HFFc6 (cell line): ENCODE measurements around the gene CRTAC1. TPM values are rescaled to one million over a fixed set of nuclear protein-coding genes. Genes with fewer than 3 reads are reported as not detected.

Source experiments
- DNase-seq: peaks from one replicate; pipeline ENCODE4 v3.0.0-alpha.2; 2018
- H3K27ac Mint-ChIP-seq: 2 replicates; pipeline ENCODE4 v1.8.0; 2020; ENCODE audit warnings: mild to moderate bottlenecking, mixed read lengths
- H3K27me3 Mint-ChIP-seq: 2 replicates; pipeline ENCODE4 v1.8.0; 2021; ENCODE audit warnings: mild to moderate bottlenecking, moderate library complexity, mixed read lengths; ENCODE audit not compliant: insufficient read depth
- H3K36me3 Mint-ChIP-seq: 2 replicates; pipeline ENCODE4 v1.8.0; 2021; ENCODE audit warnings: low read depth, mixed read lengths
- H3K4me1 Mint-ChIP-seq: 2 replicates; pipeline ENCODE4 v1.8.0; 2020; ENCODE audit warnings: low read depth, mixed read lengths
- H3K4me3 Mint-ChIP-seq: 2 replicates; pipeline ENCODE4 v1.8.0; 2020; ENCODE audit warnings: mild to moderate bottlenecking, moderate library complexity, mixed read lengths
- H3K9me3 Mint-ChIP-seq: 2 replicates; pipeline ENCODE4 v1.8.0; 2020; ENCODE audit warnings: mild to moderate bottlenecking, mixed read lengths
- total RNA-seq, 6 experiments: library from RNA; stranded (reverse); fragmentation: NEBNext Ultra II Directional; extraction: Animal tissue kit (Norgen Biotek cat#: 25700); gene quantifications; 2 replicates in 1 of 6; 3 replicates in 5 of 6; pipeline ENCODE4 v1.2.3, GENCODE V29; 2021
- TF ChIP-seq, protein P1 (sequence below): fragments of 200-600 bp; sonication (generic); IDR thresholded peaks from 2 replicates; pipeline ENCODE4 v1.5.0; 2021; ENCODE audit warnings: antibody characterized with exemption, mild to moderate bottlenecking

The CRTAC1 gene
- total RNA-seq, 6 experiments from 2014 or later: not detected

DNA sequence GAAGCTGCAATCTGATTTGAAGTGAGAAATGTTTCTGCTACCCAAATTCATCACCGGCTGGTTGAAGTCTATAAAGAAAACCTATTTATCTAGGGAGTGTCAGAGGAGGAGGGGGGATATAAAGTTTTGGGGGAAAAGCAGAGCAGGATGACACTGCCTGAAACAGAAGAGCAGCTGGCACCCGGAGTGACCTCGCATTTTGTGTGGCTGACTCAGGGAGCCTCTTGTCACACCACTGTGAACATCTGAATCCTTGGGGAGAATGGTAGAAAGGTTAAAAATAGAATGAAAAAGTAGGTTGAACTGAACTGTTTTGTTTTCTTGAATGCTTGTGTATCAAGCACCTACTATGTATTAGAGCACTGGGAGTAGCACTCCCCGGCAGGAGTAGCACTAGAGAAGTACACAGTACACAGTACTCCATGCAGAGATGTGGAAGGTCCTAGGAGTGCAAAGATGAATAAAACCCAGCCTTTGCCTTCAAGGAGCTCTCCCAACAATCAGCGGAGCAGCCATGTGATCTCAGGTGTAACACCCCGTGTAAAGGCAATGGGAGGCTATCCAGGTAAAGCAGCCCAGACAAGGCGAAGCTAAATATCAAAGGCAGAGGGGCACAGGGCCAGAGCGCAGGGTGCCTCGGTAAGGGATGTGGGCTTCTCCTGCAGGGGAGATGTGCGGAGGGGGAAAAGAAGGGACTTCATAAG is 13.5 kb downstream of the CRTAC1 start:
- no peak overlapping the region for H3K4me3 Mint-ChIP-seq
- no peak for DNase-seq
- no peaks in the 10 kb centered on the region for H3K9me3 Mint-ChIP-seq
- H3K27ac Mint-ChIP-seq: no peak overlapping the region
- TF ChIP-seq, protein P1, sequence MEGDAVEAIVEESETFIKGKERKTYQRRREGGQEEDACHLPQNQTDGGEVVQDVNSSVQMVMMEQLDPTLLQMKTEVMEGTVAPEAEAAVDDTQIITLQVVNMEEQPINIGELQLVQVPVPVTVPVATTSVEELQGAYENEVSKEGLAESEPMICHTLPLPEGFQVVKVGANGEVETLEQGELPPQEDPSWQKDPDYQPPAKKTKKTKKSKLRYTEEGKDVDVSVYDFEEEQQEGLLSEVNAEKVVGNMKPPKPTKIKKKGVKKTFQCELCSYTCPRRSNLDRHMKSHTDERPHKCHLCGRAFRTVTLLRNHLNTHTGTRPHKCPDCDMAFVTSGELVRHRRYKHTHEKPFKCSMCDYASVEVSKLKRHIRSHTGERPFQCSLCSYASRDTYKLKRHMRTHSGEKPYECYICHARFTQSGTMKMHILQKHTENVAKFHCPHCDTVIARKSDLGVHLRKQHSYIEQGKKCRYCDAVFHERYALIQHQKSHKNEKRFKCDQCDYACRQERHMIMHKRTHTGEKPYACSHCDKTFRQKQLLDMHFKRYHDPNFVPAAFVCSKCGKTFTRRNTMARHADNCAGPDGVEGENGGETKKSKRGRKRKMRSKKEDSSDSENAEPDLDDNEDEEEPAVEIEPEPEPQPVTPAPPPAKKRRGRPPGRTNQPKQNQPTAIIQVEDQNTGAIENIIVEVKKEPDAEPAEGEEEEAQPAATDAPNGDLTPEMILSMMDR: no peak
- H3K27me3 Mint-ChIP-seq: peaks cover 32% of the 10 kb centered on the region
- no peaks in the 10 kb centered on the region for H3K4me1 Mint-ChIP-seq
- no peaks in the 10 kb centered on the region for H3K36me3 Mint-ChIP-seq

DNA sequence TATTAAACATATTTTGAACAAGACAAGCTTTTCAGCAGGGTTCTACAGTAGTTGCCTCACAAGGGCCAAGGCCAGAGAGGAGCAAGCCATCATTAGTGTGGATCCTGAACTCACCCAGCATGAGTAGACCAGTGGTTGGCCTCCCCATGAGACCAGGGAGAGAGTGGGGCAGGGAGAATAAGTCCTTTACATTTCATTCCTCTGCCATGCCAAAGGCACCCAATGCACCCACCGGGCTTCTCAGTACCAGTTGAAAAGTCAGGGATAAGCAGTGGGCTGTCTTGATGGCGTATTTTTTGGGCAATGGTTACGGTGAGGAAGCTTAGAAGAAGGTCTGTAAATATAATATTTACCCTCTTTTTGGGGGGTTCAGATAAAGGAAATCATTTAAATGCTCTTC is 16.6 kb downstream of the CRTAC1 start:
- Mint-ChIP-seq H3K9me3 (no peaks in the 10 kb centered on the region), H3K4me3 (no peak overlapping the region), H3K4me1 (no peaks in the 10 kb centered on the region), H3K36me3 (no peaks in the 10 kb centered on the region), H3K27me3 (peaks cover 24% of the 10 kb centered on the region), H3K27ac (no peak overlapping the region)
- TF ChIP-seq, protein P1: no peak
- no peak for DNase-seq

DNA sequence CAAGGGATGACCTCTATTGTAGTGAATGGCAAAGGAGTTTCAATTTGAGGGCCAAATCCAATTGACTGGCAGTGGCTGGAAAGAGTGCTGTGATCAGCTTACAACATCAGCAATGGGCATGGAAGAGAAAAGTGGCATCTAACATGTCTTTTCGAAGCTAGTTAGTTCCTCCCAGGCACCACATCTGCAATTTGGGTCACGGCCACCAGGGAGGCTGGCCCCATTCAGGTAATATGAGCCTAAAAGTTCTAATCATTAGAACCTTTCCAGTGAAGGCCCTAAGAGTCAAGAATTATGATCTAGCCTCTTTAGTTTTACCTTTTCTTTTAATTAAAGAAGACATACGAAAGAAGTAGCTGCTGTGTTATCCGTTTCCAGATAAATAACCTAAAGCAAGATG is 17.3 kb downstream of the CRTAC1 start:
- H3K4me3 Mint-ChIP-seq: no peak overlapping the region
- DNase-seq: no peak
- no peaks in the 10 kb centered on the region for H3K9me3 Mint-ChIP-seq
- no peaks in the 10 kb centered on the region for H3K36me3 Mint-ChIP-seq
- H3K4me1 Mint-ChIP-seq: no peaks in the 10 kb centered on the region
- no peak overlapping the region for H3K27ac Mint-ChIP-seq
- H3K27me3 Mint-ChIP-seq: peaks cover 27% of the 10 kb centered on the region
- TF ChIP-seq, protein P1: no peak

DNA sequence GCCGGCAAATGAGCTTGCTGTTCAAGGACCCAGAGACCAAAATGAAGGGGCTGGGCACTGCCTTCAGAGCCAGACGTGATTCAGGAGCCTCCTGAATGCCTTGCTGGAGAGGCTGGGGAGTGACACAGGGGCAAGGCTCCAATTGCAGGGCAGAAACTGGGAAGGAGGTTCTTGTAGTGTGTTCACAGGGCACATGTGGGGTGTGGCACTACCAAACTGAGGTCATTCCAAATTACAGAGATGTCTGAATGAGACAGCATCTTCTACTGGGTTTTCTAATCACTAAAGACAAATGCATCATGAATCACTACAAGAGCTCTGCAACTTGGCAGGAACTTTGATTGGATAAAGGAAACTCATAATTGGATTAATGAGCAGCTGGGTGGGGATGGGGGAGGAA is 17.8 kb downstream of the CRTAC1 start:
- Mint-ChIP-seq H3K27me3 (peaks cover 27% of the 10 kb centered on the region), H3K9me3 (no peaks in the 10 kb centered on the region), H3K36me3 (no peaks in the 10 kb centered on the region), H3K4me3 (no peak overlapping the region), H3K4me1 (no peaks in the 10 kb centered on the region), H3K27ac (no peak overlapping the region)
- no peak for DNase-seq
- TF ChIP-seq, protein P1: no peak

DNA sequence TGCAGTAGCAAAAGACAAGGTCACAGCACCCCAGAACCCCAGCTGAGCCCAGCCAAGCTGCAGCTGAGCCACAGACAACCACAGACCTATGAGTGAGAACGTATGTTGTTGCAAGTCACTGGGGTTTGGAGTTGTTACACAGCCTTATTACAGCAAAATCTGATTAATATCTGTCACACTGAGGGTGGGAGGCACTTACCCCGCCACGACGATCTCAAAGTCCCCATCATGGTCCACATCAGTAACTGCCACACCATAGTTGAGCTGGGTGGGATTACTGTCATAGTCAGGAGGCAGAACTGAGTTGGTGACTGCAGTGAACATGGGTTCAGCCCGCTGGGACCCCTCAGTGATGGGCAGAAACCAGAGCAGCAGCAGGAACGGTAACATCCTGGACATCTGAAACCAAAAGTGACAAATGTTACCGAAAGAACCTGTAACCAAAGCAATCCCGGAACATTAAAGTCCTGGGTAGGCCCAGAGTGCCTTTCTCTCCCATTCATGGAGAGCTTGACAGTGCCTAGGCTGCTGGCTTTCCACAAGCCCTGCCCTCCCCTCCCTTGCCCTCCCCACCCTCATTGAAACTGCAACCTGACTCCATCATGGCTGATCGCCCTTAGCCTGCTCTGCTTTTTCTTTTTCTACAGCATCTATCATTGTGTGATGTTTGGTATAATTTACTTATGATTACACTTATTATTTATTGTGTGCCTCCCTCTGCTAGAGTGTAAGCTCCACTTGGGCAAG is 19.3 kb downstream of the CRTAC1 start:
- TF ChIP-seq, protein P1: no peak
- Mint-ChIP-seq H3K27ac (no peak overlapping the region), H3K9me3 (no peaks in the 10 kb centered on the region), H3K27me3 (peaks cover 33% of the 10 kb centered on the region), H3K36me3 (no peaks in the 10 kb centered on the region), H3K4me3 (no peak overlapping the region), H3K4me1 (no peaks in the 10 kb centered on the region)
- DNase-seq: no peak
